AG10803 (cell line): ENCODE measurements around the gene FRMPD1.
A peak's percentile ranks its signal among the peaks of the same experiment; 100 is the strongest.

Source experiments
- DNase-seq: peaks from one replicate; pipeline ENCODE4 v3.0.0; 2010; ENCODE audit warnings: low read depth
- H3K4me3 ChIP-seq: 2 replicates; pipeline ENCODE4 v1.5.1; 2011; ENCODE audit warnings: mild to moderate bottlenecking, low read length, control low read depth
- TF ChIP-seq, protein P1 (sequence below): conservative IDR thresholded peaks from 2 replicates; pipeline ENCODE4 v1.5.1; 2011; ENCODE audit warnings: mild to moderate bottlenecking, low read length, control low read depth, inconsistent platforms

Gene FRMPD1

DNA sequence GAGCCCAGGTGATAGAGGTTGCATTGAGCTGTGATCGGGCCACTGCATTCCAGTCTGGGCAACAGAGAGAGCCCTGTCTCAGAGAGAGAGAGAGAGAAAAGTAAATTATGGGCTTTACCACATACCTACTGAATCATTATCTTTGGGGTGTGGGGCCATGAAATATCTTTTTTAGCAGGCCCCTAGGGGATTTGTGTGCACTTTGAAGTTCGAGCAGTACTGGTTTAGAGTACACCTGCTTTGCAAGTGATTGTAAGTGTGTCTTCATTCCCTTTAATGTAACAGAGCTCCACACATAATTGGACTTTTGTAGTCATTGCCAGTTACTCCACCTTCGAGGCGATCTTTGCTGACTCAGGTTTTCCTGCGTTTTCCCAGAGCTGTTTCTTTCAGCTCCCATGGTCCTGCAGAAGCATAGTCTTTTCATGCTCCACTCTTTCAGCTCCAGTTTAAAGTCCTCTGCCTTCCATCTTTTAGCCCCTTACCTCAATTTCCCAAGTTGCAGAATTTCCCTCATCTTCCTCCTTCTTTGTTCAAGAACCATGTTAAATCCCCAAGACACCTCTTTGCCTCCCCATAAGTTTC, 24.0 kb upstream of the FRMPD1 start:
- no peak for DNase-seq
- H3K4me3 ChIP-seq, result no peak overlapping the region
- TF ChIP-seq, protein P1, sequence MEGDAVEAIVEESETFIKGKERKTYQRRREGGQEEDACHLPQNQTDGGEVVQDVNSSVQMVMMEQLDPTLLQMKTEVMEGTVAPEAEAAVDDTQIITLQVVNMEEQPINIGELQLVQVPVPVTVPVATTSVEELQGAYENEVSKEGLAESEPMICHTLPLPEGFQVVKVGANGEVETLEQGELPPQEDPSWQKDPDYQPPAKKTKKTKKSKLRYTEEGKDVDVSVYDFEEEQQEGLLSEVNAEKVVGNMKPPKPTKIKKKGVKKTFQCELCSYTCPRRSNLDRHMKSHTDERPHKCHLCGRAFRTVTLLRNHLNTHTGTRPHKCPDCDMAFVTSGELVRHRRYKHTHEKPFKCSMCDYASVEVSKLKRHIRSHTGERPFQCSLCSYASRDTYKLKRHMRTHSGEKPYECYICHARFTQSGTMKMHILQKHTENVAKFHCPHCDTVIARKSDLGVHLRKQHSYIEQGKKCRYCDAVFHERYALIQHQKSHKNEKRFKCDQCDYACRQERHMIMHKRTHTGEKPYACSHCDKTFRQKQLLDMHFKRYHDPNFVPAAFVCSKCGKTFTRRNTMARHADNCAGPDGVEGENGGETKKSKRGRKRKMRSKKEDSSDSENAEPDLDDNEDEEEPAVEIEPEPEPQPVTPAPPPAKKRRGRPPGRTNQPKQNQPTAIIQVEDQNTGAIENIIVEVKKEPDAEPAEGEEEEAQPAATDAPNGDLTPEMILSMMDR, result no peak

GRCh38 chr9:37632479-37632878, 18.3 kb upstream of the FRMPD1 start:
- DNase-seq, result no peak
- TF ChIP-seq, protein P1, result no peak
- no peak overlapping the region for H3K4me3 ChIP-seq

DNA sequence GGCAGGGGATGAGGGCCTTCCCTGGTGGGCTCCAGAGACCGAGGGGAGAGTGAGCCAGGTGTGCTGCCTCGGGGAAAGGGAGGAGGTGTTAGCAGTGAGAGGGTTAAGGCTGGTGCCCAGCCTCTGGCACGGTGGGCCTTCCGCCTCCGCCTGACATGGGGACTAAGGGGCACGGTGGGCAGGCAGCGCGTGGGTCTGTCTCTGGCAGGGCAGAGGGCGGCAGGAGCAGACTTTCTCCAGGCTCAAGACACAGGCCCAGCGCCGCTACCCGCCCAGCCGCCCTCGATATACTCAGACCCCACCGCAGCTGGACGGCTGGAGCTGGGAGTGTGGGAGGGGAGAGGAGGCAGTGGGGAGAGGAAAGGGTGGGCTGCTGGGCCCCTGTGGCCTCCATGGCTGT, 14.9 kb upstream of the FRMPD1 start:
- no peak for DNase-seq
- TF ChIP-seq, protein P1, result no peak
- no peak overlapping the region for H3K4me3 ChIP-seq

DNA sequence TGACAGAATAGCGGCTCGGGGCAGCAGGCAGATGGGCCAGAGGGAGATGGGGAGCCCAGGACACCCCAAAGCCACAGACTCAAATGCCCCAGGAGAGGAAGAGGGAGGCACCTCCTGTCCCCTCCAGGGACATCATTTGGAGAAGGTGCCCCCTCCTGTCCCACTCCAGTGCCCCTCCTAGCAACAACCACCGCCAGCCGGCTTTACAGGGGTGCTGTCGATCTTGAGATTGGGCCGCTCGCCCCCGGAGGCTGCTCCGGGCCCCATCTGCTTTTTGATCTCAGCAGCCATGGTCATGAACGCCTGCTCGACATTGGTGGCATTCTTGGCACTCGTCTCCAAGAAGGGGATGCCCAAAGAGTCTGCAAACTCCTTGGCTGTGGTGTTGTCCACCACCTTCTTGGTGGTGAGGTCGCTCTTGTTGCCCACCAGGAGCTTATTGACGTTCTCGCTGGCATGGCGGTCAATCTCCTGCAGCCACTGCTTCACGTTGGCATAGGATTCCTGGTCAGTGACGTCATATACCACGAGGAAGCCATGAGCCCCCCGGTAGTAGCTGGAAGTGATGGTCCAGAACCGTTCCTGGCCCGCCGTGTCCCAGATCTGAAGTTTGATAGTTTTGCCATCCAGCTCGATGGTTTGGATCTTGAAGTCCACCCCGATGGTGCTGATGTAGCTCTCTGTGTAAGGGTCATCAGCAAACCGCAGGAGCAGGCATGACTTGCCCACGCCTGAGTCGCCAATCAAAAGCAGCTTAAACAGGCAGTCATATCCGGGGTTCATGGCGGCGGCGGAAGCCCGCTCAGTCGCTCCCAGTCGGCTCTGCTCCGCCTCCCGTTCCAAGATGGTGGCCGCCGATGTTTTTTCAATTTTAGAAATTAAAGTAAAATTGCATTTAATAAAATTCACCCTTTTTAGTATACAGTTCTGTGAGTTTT, 14.0 kb upstream of the FRMPD1 start:
- DNase-seq, result no peak
- no peak overlapping the region for H3K4me3 ChIP-seq
- TF ChIP-seq, protein P1, result no peak

- TF ChIP-seq, protein P1, result no peak
- no peak overlapping the region for H3K4me3 ChIP-seq
- peak; percentile 15 for DNase-seq
Measured at GRCh38 chr9:37639109-37639762, 11.5 kb upstream of the FRMPD1 start.

DNA sequence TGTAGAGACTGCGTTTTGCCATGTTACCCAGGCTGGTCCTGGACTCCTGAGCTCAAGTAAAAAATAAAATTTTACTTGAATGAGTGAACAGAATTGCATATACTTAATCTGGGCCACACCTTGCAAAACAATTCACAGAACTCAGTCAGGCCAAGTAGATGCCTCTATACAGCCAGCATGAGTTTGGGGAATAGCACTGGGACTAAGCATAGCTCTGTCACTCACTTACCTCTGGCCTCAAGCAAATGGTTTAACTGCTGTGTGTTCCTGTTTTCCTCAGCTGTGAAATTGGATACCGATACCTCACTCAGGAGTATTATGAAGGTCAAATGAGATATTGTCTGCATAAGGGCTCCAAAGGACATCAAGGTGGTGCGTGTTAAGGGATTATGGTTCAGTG, 10.9 kb upstream of the FRMPD1 start:
- TF ChIP-seq, protein P1, result no peak
- no peak for DNase-seq
- H3K4me3 ChIP-seq, result no peak overlapping the region

DNA sequence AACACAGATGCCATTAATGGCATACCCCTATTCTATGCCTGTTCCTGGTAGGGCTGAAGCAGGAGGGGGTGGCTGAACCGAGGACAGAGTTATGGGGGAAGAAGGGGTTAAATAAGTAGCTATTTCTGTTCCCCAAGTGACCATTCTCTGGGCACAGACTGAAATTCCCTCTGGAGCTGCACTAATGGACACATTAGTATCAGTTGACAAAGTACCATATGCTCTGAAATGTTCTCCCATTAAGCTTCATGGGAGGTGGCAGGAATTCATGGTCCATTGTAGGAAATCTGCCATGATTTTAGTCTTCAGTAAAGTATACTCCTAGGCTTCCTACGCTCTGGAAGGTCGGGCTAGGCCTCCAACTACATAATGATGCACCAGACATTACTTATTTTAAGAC, 10.5 kb upstream of the FRMPD1 start:
- H3K4me3 ChIP-seq, result no peak overlapping the region
- TF ChIP-seq, protein P1, result no peak
- DNase-seq, result no peak
